Measurements from ENCODE around the gene TNRC6C.

DNA sequence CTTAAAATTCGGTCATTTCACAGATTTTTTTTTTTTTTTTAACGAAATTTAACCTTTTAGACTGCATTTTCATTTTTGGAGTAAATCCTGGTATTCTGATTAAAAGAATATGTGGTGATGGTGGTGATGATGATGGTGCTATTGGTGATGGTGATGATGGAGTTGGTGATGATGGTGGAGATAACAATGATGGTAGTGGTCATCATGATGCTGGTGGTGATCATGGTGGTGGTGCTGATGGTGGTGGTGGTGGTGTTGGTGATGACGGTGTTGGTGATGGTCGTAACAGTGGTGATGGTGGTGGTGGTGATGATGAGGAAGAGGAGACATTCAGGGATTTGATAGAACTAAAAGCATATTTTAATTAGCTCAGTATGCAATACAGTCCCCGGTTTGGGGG, 84.0 kb downstream of the TNRC6C start:
- TF ChIP-seq, protein P1, sequence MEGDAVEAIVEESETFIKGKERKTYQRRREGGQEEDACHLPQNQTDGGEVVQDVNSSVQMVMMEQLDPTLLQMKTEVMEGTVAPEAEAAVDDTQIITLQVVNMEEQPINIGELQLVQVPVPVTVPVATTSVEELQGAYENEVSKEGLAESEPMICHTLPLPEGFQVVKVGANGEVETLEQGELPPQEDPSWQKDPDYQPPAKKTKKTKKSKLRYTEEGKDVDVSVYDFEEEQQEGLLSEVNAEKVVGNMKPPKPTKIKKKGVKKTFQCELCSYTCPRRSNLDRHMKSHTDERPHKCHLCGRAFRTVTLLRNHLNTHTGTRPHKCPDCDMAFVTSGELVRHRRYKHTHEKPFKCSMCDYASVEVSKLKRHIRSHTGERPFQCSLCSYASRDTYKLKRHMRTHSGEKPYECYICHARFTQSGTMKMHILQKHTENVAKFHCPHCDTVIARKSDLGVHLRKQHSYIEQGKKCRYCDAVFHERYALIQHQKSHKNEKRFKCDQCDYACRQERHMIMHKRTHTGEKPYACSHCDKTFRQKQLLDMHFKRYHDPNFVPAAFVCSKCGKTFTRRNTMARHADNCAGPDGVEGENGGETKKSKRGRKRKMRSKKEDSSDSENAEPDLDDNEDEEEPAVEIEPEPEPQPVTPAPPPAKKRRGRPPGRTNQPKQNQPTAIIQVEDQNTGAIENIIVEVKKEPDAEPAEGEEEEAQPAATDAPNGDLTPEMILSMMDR (IDR thresholded peaks at IDR 0.05), result no peak
- no peak for TF ChIP-seq POLR2A (IDR thresholded peaks at IDR 0.05)

Data from lower leg skin (tissue), 3 donors.